Stimulated activated CD8-positive, alpha-beta memory T cell treated with anti-CD3 and anti-CD28 coated beads, Interleukin-12 subunit alpha, Interleukin-12 subunit beta, amount 100 ng/mL, for 24 hours (primary cell): ENCODE results near the gene MMEL1.
"Not testable (repeated sequence)": the region's sequence is repeated elsewhere in the genome, so short reads cannot be mapped to it uniquely, and the experiment has no call there.

Source experiments
- DNase-seq: peaks from one replicate; pipeline ENCODE4 v3.0.0-alpha.2; 2020; ENCODE audit errors: extremely low read depth

Gene MMEL1

DNA sequence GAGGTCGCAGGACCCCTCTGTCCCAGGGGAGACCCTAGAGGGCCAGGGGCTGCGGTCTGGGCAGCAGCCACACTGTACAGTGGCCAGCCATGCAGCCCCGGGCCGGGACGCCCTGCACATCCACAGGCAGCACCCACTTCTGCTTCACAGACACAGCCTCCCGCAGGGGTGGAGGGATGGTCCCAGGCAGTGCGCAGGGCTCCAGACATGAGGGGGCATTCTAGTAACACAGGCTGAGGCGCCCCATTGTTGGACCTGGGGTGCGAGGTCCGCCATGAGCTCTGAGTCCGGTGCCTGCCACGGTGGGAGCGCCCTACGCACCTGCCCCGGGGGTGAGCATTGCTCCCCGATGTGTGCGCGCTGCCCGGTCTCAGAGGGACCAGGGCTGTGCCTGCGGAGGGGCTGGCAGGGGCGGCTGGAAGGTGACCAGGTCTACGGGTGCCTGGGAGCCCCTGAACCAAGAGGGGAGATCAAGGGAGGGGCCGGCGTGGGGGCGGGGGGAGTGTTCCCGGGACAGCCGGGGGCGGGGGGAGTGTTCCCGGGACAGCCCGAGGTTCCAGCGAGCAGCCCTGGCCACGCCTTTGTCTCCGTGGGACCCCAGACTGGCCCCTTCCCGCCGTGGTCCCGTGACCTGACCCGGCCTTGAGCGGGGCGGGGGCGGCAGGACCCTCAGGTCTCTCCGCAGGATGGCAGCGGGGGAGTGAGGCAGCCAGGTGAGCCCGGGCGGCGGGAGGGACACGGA is 4.5 kb downstream of the MMEL1 start:
- DNase-seq: no peak

DNA sequence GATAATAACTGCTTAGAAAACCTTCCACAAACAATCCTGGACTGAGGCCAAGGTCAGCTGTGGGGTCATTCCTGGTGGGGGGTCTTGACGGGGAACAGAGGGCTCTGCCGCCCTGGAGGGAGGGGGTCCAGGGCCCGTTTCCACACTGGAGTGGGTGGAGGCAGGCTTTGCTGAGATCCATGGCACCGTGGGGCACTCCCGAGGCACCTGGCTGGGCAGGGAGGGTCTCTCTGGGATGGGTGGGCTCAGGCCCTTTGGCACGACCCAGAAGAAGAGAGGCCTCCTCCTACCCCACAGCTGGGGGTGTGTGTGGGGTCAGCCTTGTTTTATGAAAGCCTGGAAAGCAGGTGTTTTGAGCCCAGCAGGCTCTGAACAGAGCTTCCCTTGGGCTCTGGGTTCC is 5.1 kb downstream of the MMEL1 start:
- DNase-seq: no peak

GRCh38 chr1:2625748-2626147 is 7.1 kb downstream of the MMEL1 start:
- DNase-seq: not testable (repeated sequence)

DNA sequence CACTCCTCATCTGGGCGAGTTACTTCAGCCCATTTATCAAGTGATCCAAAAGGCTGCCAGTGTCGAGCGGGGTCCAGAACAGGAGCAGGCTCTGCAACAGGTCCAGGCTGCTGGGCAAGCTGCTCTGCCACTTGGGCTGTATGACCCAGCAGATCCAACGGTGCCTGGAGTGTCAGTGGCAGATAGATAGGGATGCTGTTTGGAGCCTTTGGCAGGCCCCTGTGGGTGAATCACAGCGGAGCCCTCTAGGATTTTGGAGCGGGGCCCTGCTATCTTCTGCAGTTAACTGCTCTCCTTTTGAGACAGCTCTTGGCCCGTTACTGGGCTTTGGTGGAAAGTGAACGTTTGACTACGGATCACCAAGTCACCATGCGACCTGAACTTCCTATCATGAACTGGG is 7.5 kb downstream of the MMEL1 start:
- DNase-seq: no peak

DNA sequence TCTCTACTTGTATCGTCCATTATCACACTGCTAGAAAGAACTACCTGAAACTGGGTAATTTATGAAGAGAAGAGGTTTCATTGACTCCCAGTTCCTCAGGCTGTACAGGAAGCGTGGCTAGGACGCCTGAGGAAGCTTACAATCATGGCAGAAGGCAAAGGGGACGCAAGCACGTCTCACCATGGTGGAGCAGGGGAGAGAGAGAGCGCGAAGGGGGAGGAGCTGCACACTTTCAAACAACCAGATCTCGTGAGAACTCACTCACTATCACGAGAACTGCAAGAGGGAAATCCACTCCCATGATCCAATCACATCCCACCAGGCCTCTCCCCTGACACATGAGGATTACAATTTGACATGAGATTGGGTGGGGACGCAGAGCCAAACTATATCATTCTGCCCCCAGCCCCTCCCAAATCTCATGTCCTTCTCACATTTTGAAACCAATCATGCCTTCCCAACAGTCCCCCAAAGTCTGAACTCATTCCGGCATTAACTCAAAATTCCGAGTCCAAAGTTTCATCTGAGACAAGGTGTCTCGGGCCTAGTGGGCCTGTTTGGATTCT is 8.0 kb downstream of the MMEL1 start:
- DNase-seq: no peak

DNA sequence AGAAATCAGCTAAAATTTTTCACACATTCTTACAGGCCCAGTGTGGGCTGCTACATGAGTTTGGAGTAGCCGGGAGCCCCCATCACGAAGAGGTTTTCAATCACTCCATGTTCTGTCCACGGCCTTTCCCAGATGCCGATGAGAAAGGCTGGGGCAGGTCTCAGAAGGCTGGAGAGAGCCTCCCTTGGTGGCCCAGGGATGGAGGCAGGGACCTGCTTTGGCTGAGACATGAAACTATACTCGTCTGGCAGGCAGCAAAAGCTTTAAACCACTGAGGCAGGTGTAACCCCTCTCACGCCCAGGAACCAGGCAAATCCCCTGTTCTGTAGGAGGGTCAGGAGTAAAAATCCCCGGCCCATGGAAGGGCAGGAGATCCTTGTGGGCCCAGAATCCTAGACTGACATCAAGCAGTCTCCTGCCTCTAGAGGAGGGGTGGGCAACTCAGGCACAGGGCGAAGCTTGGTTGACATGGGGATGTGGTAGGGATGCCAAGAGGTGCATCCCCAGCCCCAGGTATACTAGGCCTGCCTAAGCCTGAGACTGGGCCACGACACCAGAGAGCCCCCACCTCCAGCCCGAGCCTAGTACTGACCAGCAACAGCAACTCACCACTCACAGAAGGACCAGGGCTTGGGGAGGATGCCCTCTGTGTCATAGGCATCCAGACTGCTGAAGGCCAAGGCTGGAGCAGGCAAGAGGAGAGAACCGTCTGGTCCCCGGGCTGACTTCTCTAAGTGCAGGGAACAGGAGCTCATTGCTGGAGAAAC is 9.1 kb downstream of the MMEL1 start:
- no peak for DNase-seq

DNA sequence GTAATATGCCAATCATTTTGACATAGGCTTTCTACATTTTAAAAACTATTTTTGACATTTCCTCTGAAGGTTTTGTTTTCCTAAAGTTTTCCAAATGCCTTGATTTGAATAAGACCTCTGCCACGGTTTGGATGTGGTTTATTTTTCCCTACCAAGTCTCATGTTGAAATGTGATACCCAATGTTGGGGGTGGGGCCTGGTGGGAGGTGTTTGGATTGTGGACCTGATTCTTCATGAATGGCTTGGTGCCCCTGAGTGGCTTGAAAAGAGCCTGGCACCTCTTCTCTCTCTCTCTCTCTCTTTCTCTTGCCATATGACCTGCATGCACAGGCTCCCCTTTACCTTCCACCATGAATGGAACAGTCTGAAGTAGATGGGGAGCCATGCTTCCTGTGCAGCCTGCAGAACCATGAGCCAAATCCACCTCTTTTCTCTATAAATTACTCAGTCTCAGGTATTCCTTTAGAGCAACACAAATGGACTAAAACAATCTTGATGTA is 14.8 kb downstream of the MMEL1 start:
- DNase-seq: no peak

DNA sequence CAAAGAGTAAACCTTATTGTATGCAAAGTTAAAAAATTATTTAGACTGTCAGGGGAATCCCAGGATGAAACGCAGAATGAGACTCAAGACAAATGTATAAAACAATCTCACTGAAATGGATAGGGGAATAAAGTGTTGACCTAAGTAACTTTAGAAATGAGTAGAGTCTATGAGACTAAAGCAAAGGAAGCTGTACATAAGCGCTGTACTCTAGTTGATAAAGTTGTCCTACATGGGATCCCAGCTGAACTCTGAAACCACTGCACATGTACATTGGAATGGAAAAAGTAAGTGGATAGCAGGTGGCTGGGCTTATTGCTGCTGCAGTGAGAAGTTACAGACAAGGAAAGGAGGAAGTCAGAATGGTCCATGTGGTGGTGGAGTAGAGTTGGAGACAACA is 18.7 kb downstream of the MMEL1 start:
- no peak for DNase-seq

GRCh38 chr1:2612591-2613365 is 20.0 kb downstream of the MMEL1 start:
- no peak for DNase-seq

- no peak for DNase-seq
Measured at GRCh38 chr1:2611621-2612437, 21.0 kb downstream of the MMEL1 start.

GRCh38 chr1:2611031-2611501 is 21.8 kb downstream of the MMEL1 start:
- no peak for DNase-seq

DNA sequence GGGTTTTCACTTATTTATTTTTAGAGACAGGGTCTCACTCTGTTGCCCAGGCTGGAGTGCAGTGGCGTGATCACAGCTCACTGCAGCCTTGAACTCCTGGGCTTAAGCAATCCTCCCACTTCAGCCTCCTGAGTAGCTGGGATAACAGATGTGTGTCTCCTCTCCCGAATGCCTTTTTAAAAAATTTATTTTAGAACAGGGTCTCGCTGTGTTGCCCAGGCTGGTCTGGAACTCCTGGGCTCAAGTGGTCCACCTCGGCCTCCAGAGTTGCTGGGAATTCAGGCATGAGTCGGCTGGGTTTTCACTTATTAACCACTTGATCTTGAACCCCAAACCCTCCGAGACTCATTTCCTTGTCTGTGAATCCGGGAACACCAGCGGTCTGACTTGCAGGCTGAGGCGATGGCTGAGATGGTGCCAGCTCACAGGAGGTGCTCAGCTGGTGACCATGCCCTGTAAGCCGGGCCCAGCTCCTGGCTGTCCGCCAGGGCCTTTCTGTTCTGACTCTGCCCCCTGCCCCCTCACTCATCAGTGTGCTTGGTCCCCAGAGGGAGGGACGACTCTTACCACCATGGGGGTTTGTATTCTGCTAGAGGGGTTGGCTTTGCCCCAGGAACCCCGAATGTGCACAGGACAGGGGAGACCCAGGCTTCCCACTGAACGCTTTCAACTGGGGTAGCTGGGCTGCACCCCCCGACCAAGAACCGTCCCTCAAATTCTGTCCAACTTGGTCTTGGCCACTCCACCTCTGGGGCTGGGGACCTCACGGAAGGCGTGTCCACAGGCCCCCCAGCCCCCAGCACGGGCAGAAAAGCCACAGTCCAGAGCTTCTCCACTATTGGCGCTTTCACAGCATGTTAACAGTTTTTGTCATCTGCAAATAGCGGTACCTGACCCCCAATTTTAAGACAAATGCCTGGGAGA is 22.5 kb downstream of the MMEL1 start:
- DNase-seq: no peak

DNA sequence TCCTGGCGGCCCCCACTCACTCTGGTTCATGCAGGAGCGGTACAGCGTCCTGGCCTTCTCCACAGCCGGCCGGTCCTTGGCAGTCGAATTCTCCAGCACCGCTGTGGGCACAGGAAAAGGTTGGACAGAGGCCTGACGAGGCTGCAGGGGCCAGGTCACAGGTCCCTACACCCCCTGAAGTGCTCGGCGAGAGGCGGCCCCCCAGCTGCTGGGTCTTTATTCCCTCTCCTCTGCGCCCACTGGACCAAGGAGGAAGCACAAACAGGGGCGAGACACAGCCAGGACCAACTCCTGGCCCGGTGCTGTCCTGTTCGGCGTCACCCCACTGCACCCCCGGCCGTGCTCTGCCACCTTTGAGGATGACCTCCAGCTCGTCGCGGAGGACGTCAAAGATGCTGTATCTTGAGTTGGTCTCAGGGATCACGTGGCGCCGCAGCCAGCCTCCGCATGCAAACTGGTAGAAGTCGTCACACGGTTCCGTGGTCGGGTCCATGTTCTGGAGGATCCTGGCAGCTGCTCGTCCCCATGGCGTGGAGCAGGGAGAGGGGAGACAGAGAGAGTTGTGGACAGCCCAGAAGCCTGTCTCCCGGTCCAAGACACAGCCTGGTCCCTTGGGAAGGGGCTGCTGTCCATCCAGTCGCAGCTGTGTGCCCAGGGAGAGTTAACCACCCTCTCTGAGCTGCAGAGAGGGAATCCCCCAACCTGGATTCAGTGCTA is 23.3 kb downstream of the MMEL1 start:
- DNase-seq: no peak

DNA sequence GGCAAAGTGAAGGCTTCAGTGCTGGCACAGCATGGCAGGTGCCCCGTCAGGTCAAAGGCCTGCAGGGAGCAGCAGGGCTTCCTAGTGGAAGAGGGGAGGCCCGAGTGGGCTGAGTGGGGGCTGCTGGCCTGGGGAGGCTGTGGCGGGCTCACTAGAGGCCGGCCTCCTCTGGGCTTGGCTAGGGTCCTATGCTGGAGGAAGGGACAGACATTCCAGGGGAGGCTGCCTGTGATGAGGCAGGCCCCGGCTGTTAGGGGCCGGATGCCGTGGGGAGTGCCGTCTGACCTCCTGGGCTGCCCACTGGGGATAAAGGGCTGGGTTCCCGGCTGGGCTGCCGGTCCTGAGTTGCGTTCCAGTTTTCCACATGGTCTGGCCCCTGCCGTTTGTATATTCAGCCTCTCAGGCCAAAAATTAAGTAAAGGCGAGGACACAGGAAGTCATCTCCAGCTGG is 25.1 kb downstream of the MMEL1 start:
- no peak for DNase-seq

GRCh38 chr1:2606881-2607621 is 25.8 kb downstream of the MMEL1 start:
- no peak for DNase-seq

GRCh38 chr1:2606396-2606880 is 26.4 kb downstream of the MMEL1 start:
- DNase-seq: no peak

- DNase-seq: no peak
Measured at GRCh38 chr1:2605509-2606395, 27.1 kb downstream of the MMEL1 start.
